GM19240 (cell line): Measurements from ENCODE around the gene MYLK.
"Not testable (repeated sequence)": the region's sequence is repeated elsewhere in the genome, so short reads cannot be mapped to it uniquely, and the experiment has no call there.

Source experiments
- DNase-seq: peaks from one replicate; pipeline ENCODE4 v3.0.0; 2011; ENCODE audit warnings: low spot score; ENCODE audit not compliant: insufficient read length

Gene MYLK

GRCh38 chr3:123603153-123603552, 281.0 kb downstream of the MYLK start:
- DNase-seq = not testable (repeated sequence)

DNA sequence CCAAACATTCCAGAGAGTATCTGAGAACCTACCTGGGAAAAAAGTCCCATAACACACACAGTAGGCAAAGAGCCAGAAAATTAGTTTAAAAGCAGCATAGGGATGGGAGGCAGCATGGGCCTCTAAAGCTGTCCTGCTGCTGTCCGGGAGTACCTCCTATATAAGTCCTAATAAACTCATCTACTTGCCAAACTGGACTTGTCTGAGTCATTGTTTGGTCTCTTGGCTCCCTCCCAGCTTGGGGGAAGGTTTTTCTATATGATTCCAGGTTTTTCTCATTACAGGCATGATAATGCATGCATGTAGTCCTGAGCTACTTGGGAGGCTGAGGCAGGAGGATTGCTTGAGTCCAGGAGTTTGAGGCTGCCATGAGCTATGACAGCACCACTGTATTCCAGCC, 281.8 kb downstream of the MYLK start:
- no peak for DNase-seq

DNA sequence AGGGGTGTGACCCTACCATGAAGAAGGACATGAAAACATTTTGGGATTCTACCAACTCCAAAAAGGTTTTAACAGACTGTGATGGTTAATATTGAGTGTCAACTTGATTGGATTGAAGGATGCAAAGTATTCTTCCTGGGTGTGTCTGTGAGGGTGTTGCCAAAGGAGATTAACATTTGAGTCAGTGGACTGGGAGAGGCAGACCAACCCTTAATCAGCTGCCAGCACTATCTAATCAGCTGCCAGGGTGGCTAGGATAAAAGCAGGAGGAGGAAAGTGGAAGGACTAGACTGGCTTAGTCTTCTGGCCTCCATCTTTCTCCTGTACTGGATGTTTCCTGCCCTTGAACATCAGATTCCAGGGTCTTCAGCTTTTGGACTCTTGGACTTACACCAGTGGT, 283.3 kb downstream of the MYLK start:
- DNase-seq = not testable (repeated sequence)

DNA sequence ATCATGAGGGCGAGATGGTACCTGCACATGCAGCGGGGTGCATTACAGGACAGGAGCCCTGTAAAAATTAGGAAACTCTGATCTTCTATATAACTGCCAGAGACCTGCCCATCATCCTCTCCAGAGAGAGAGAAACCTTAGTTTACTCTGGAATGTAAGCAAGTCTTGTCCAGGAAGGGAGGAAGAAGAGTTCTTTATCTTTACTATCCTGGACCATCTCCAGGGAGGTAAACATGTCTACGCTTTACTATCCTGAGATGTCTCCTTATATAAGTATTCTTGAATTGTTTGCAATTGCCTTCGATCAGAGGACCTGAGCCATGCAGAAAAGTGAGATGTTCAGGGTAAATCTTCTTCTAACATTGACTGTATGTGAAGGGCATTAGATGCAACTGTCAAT, 286.6 kb downstream of the MYLK start:
- no peak for DNase-seq

DNA sequence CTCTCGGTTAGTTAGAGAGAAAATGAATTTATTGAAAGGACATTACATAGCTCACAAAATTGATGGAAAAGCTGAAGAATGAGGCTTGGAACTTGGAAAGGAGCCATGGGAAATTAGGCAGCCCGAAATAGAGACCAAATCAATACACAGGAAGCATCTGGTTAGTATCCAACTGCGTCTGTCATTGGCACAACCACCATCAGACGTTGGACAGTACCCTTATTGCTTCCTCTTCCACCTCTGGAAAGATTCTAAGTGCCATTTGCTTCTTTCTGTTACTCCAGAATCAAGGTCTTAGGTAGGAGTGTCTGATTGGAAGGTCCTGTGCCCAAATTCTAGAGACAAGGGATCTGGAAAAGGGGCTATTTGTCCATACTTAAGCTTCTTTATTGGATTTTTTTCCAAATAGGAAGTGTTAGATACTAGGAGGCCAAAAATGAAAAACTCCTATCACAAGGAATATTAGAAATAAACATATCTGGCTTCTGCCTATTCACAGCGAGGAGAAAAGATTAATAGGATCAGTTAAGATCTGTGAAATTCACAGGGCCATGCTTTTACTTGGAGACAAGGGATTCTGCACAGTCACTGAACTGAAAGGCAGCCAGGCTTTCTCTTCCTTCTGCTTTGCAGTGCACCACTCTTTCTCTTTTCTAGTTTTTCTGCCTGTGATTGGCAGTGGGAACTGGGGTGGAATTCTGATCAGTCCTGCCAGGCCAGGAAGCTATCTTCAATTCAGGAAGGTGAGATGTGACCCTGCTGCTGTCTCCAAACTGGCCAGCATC, 288.5 kb downstream of the MYLK start:
- no peak for DNase-seq

- DNase-seq = no peak
Measured at GRCh38 chr3:123593381-123593780, 290.8 kb downstream of the MYLK start.

DNA sequence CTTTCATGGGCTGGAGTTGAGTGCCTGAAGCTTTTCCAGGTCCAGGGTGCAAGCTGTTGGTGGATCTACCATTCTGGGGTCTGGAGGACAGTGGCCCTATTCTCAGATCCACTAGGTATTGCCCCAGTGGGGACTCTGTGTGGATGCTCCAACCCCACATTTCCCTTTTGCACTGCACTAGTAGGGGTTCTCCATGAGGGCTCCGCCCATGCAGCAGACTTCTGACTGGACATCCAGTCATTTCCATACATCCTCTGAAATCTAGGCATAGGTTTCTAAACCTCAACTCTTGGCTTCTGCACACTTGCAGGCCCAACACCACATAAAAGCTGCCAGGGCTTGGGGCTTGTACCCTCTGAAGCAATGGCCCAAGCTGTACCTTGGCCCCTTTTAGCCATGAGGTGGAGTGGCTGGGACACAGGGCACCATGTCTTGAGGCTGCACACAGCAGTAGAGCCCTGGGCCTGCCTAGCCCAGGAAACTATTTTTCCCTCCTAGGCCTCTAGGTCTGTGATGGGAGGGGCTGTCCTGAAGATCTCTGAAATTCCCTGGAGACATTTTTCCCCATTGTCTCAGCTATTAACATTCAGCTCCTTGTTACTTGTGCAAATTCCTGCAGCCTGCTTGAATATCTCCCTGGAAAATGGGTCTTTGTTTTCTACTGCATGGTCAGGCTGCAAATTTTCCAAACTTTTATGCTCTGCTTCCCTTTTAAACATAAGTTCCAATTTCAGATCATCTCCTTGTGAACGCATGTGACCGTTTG, 293.3 kb downstream of the MYLK start:
- no peak for DNase-seq

DNA sequence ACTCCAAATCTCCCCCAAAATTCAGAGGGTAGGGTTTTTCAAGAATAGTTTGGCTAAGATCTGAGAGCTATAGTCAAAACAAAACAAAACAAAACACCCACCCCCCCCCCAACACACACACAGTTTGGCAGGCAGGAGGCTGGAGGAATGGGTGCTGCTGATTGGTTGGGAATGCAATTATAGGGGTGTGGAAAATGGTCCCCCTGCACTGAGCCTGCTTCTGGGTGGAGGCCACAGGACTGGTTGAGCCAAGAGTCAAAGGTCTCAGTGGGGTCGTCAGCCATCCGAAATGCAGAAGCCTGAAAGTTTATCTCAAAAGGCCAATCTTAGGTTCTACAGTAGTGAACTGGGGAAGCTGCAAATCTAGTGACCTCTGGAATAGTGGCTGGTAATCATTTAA, 296.7 kb downstream of the MYLK start:
- no peak for DNase-seq

DNA sequence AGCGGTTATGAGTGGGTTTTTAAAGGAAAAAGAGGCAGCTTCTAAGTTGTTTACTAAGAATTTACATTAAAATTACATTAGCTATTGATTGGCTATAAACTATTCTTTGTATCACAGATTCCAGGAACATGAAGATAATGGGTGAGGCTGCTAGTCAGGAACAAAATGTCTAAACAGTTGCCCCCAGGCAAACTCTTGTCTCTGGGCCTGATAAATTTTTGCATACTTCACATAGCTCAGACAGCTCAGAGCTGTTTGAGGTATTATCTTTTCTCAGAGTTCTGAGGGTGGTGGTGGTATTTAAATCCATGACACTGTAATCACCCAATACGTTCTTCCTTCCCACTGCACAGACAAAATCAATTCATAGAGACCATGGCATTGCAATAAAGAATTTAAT, 297.2 kb downstream of the MYLK start:
- no peak for DNase-seq

DNA sequence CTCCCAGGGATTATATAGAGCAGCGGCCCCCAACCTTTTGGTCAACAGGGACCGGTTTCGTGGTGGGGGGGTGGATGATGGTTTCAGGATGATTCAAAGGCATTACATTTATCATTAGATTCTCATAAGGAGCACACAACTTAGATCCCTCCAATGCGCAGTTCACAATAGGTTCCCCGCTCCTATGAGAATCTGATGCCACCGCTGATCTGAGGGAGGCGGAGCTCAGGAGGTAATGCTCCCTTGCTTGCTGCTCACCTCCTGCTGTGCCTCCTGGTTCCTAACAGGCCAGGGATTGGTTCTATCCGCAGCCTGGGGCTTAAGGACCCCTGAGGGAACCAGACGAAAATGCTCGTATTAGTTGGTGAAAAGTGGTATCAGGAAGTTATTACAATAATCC, 298.0 kb downstream of the MYLK start:
- peak; percentile 10 for DNase-seq

DNA sequence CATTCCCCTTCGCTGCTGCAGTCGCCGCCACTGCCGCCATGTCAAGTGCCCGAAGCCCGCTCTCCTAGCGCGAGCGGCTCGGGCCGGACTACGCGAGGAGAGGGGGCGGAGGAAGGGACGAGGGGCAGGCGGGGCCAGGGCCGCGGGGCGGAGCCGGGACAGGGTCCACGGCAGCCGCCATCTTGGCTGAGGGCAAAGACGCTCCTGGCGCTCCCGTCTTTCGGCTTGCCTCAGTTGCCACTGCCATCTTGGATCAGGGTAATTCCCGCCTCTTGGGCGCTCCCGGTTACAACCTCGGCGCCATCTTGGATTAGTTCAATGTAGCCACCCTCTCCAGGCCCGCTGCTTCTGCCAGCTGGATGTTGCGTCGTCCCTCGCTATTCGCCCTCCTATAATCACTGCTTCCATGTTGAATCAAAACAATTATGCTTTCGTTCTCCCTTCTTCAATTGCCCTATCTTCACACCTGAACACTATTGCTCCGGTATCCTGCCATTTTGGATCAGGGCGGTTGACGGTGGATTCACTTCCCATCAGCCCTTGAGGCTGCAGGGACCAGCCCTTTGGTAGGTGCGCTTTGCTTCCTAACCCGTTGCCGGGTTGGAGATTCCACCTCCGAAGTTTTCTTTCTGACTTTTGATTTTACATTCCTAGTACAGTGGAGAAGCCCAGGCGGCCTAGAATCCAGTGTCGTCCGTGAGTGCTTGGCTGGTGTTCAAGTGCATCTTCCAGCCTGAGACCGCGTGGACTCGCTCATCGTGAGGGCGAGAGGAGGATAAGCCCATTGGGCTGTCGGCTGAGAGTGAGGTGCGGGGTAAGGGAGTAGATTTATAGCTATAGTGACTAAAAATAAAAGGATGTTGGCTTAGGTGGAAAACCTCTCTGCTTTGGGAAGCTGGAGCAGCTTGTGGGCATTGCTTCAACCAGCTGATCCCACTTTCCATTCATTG, 298.9 kb downstream of the MYLK start, which contains the start of gene HACD2:
Gene HACD2, minus strand, starts transcription at position 66 of the 950 bp plus-strand sequence. Its CDS starts 26 bp downstream, at position 40.
- peak; percentile 46 for DNase-seq

DNA sequence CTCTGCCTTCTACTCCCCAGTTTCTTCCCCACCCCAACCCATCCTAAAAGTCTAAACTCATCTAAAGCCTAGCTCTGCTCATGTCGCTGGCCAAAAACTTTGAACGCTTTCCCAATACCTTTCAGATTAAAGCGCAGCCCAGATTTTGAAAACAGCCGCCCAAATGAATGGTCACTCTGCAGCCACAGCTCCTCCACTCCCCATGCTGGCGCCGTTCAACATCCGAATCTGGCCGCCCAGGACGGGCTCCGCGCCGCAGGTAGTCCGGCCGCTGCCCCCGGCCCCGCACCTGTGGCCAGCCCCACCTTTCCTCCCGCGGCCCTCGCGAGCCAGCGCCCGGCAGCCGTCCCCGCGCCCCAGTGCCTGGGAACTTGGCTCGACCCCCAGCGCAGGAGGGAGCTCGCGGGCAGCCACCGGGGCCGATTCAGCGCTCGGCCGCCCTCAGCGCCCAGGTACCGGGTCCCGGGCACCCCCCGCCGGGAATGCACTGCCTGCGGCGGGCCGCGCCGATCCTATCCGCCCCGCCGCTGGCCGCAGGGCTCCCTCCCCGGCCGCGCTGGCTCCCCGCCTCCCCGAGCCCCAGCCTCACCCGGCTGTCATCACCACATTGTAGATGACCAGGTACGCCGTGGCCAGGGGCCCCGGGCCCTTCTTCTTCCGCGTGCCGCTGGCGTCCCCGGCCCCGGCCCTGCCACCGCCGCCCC, 299.7 kb downstream of the MYLK start:
- no peak for DNase-seq

GRCh38 chr3:123583561-123583960, 300.6 kb downstream of the MYLK start:
- no peak for DNase-seq

- no peak for DNase-seq
Measured at GRCh38 chr3:123582315-123582714, 301.8 kb downstream of the MYLK start.

- DNase-seq = no peak
Measured at GRCh38 chr3:123576122-123576521, 308.0 kb downstream of the MYLK start.

- DNase-seq = no peak
Measured at GRCh38 chr3:123571973-123572365, 312.2 kb downstream of the MYLK start.

GRCh38 chr3:123571264-123571972, 312.7 kb downstream of the MYLK start:
- DNase-seq = no peak

- no peak for DNase-seq
Measured at GRCh38 chr3:123568875-123569274, 315.3 kb downstream of the MYLK start.

GRCh38 chr3:123568034-123568433, 316.1 kb downstream of the MYLK start:
- DNase-seq = no peak

- DNase-seq = no peak
Measured at GRCh38 chr3:123564056-123564455, 320.1 kb downstream of the MYLK start.
